Left ventricle myocardium superior (tissue), 1 donor: Measurements from ENCODE around the gene MED14. TPM values are rescaled to one million over a fixed set of nuclear protein-coding genes. Genes with fewer than 3 reads are reported as not detected.

Source experiments
- ATAC-seq: fragments of 200-7000 bp; cut with Tn5 transposase; one replicate; pipeline ENCODE4 v1.9.1; 2020; ENCODE audit warnings: mild to moderate bottlenecking, moderate library complexity
- DNase-seq: peaks from one replicate; pipeline ENCODE4 v3.0.0-alpha.2; 2020
- intact Hi-C: fragments of 100-400 bp; cut with micrococcal nuclease; formaldehyde crosslinking; loops from one replicate; pipeline ENCODE4 v1.11.0; 2022
- total RNA-seq: library from RNA; stranded (reverse); fragmentation: NEBNext Ultra II Directional; extraction: Animal tissue kit (Norgen Biotek cat#: 25700); gene quantifications from one replicate; pipeline ENCODE4 v1.2.1, GENCODE V29; 2021
- donor health status: DM: no; HTN: yes; CAD: no; lungs with severe emphysema.

The MED14 gene
- total RNA-seq, 1 donor from 2014 or later: 30.4 TPM

GRCh38 chrX:40623665-40624064 lies 111.7 kb downstream of the MED14 start:
- ATAC-seq (no peak), DNase-seq (no peak)
- intact Hi-C loops: no loop called here

GRCh38 chrX:40623139-40623536 lies 112.2 kb downstream of the MED14 start, which contains the start of gene MPC1L:
MPC1L (plus strand) TSS chrX:40623428; CDS start chrX:40623566, 138 bp downstream.
- DNase-seq (no peak), ATAC-seq (no peak)
- intact Hi-C loops: no loop called here

- ATAC-seq: no peak
- intact Hi-C loops: no loop called here
Observed at GRCh38 chrX:40622479-40623138, 112.7 kb downstream of the MED14 start.

GRCh38 chrX:40617566-40617965 lies 117.8 kb downstream of the MED14 start:
- ATAC-seq (no peak), DNase-seq (no peak)
- intact Hi-C loops: no loop called here

More at GRCh38 chrX:40622479-40623138, 112.7 kb downstream of the MED14 start:
- no peak for DNase-seq

GRCh38 chrX:40615976-40616375 lies 119.4 kb downstream of the MED14 start:
- intact Hi-C loops: no loop called here
- no peak for ATAC-seq
- no peak for DNase-seq

- no peak for DNase-seq
- ATAC-seq: no peak
- intact Hi-C loops: no loop called here
Observed at GRCh38 chrX:40612511-40612910, 122.8 kb downstream of the MED14 start.

- intact Hi-C loops: no loop called here
- DNase-seq (no peak), ATAC-seq (no peak)
Observed at GRCh38 chrX:40607381-40607780, 128.0 kb downstream of the MED14 start.

- no peak for ATAC-seq
- intact Hi-C loops: no loop called here
Observed at GRCh38 chrX:40603446-40603845, 131.9 kb downstream of the MED14 start.

More at GRCh38 chrX:40603446-40603845, 131.9 kb downstream of the MED14 start:
- no peak for DNase-seq

Other genes with a start within 250 kb of the MED14 start
- gene ATP6AP2, start 154.6 kb downstream of the MED14 start, total RNA-seq: 42.9 TPM
- not detected for gene MPC1L, start 112.1 kb downstream of the MED14 start, total RNA-seq
- gene CXorf38, start 88.0 kb downstream of the MED14 start, total RNA-seq: 4.5 TPM